ENCODE results near the gene CXCL13. TPM values are rescaled to one million over a fixed set of nuclear protein-coding genes. Genes with fewer than 3 reads are reported as not detected.

CXCL13 gene
- total and polyA plus RNA-seq, 2 of the 13 experiments (the other 11 are each of a cell fraction or from before 2014, with no cell fraction given) = not detected

- H3K4me1 ChIP-seq (ENCODE audit: insufficient read depth, low read length) = peaks cover 15% of the 10 kb centered on the region
- H3K79me2 ChIP-seq (ENCODE audit: insufficient read depth, low read length) = no peaks in the 10 kb centered on the region
- 0% methylated on average over 2 of the region's 2 CpGs for WGBS (ENCODE audit: low lambda C conversion rate)
- CTCF ChIA-PET (ENCODE audit: low intra/inter-chr PET ratio, low total read pairs) = no interaction called here
- no peaks in the 10 kb centered on the region for H4K20me1 ChIP-seq (ENCODE audit: insufficient read depth, low read length)
- H3K36me3 ChIP-seq (replicated peaks in 1 of 2; ENCODE audit: control insufficient read depth in 1 of 2, insufficient read depth in 2 of 2, low read length in 2 of 2) = no peaks in the 10 kb centered on the region
- no peak for ATAC-seq
- H2AFZ ChIP-seq (ENCODE audit: low read length) = no peak overlapping the region
- H3K9ac ChIP-seq (ENCODE audit: insufficient read depth, low read depth, low read length) = no peak overlapping the region
- in situ Hi-C loops (cut with HindIII; ENCODE audit: extremely low pct_ligation_motif_present, low pct_unique_long_range_greater_than_20kb) = no loop called here
- H3K4me3 ChIP-seq (replicated peaks in 1 of 3; ENCODE audit: insufficient read depth in 1 of 3, low read depth in 2 of 3, low read length in 3 of 3) = no peak overlapping the region
- FAIRE-seq = no peak
- no peaks in the 10 kb centered on the region for H3K9me3 ChIP-seq (ENCODE audit: low read length)
- no peaks in the 10 kb centered on the region for H3K27me3 ChIP-seq (ENCODE audit: control insufficient read depth in 1 of 2, insufficient read depth in 2 of 2, low read length in 2 of 2)
- H3K4me2 ChIP-seq (ENCODE audit: low read depth, low read length) = no peak overlapping the region
- no TSS peak for BruUV-seq (replicated peaks)
- intact Hi-C loops (cut with micrococcal nuclease; ENCODE audit: unreplicated experiment) = no loop called here
- no peak overlapping the region for H3K27ac ChIP-seq (ENCODE audit: extremely low read length, insufficient read depth, low read length)
- no peak for TF ChIP-seq ZFY (CRISPR knock-in tag; IDR thresholded peaks at IDR 0.05)
- no peak for TF ChIP-seq MIXL1 (CRISPR knock-in tag; IDR thresholded peaks at IDR 0.05)
- TF ChIP-seq ELF3 (CRISPR knock-in tag; IDR thresholded peaks at IDR 0.05) = no peak
- no peak for TF ChIP-seq ZNF549 (CRISPR knock-in tag; IDR thresholded peaks at IDR 0.05)
- no peak for TF ChIP-seq ZBTB40 (IDR thresholded peaks at IDR 0.05)
- no peak for TF ChIP-seq ZBTB40 (CRISPR knock-in tag; IDR thresholded peaks at IDR 0.05)
- TF ChIP-seq RELA (CRISPR knock-in tag; IDR thresholded peaks at IDR 0.05) = no peak
- POLR2A ChIA-PET = no interaction called here
- no peak for DNase-seq (ENCODE audit: low spot score)
Observed at GRCh38 chr4:77629885-77630284, 24.3 kb downstream of the CXCL13 start.
